Motor neuron (in vitro differentiated cells): Measurements from ENCODE around the gene SMG9. TPM values are rescaled to one million over a fixed set of nuclear protein-coding genes. Genes with fewer than 3 reads are reported as not detected.
A peak's percentile ranks its signal among the peaks of the same experiment; 100 is the strongest.

Experiments
- ATAC-seq, 8 experiments: fragments of 200-7000 bp; cut with Tn5 transposase; replicated peaks in 6 of 8; 2 replicates each; pipeline ENCODE4 v1.8.0; 2021; ENCODE audit warnings: mild to moderate bottlenecking in 8 of 8, moderate library complexity in 8 of 8
- H3K27ac ChIP-seq, 2 donors: fragments of 250-450 bp; sonication (Bioruptor Pico); 2 replicates each; pipeline ENCODE4 v1.9.0; 2021; ENCODE audit warnings: antibody characterized with exemption in 2 of 2, mild to moderate bottlenecking in 2 of 2, moderate library complexity in 1 of 2
- H3K4me1 ChIP-seq, 2 donors: fragments of 250-450 bp; sonication (Bioruptor Pico); replicated peaks in 1 of 2; 2 replicates each; pipeline ENCODE4 v1.6.1; 2021; ENCODE audit warnings: antibody characterized with exemption in 2 of 2, mild to moderate bottlenecking in 2 of 2, moderate library complexity in 1 of 2
- H3K4me3 ChIP-seq, 5 donors: fragments of 250-450 bp; sonication (Bioruptor Pico); 2 replicates each; pipeline ENCODE4 v1.9.0; 2021; ENCODE audit warnings: antibody characterized with exemption in 5 of 5, mild to moderate bottlenecking in 5 of 5, moderate library complexity in 4 of 5
- WGBS, 10 experiments: fragments of 450-650 bp; shearing (Covaris generic); methylation state at CpG; one replicate each; pipeline ENCODE4 v1.0.0; 2022; 5-methylcytosine and 5-hydroxymethylcytosine counted together
- in situ Hi-C, 9 experiments: fragments of 400-800 bp; cut with MboI; loops; one replicate each; pipeline ENCODE4 v1.15.0; 2021; ENCODE audit warnings: low sequenced_read_pairs in 9 of 9, low pct_unique_long_range_greater_than_20kb in 2 of 9; ENCODE audit not compliant: unreplicated experiment in 9 of 9
- total RNA-seq, 8 experiments: library from RNA; unstranded; fragments of 300-600 nt; gene quantifications; 2 replicates each; pipeline versions ENCODE4 v1.2.3 to v1.2.4, GENCODE V29; 2022

SMG9 gene
- total RNA-seq, 8 experiments from 2014 or later, result 15.1 to 46.1 (median 25.0) TPM

DNA sequence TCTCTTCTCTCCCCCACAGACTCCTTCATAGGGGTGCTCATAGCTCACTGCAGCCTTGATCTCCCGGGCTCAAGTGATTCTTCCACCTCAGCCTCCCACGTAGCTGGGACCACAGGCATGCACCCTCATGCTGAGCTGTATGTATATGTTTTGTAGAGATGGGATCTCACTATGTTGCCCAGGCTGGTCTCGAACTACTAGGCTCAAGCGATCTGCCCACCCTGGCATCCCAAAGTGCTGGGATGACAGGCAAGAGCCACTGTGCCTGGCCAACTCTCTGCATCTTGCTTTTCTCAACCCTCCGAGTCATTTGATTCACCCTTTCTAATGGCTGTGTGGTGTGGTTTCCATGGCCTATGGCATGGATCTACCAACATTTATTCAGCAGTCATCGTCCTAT is 49.0 kb downstream of the SMG9 start:
- in situ Hi-C loops, result no loop called here
- no peaks in the 10 kb centered on the region for H3K4me1 ChIP-seq
- no peak for ATAC-seq
- WGBS, 10 experiments, result 54 to 100% (median 82%) methylated on average over 1 to 6 of the region's 6 CpGs; no CpG with 5 or more reads in 2 of the 10 experiments
- no peak overlapping the region for H3K27ac ChIP-seq
- H3K4me3 ChIP-seq, result no peak overlapping the region

DNA sequence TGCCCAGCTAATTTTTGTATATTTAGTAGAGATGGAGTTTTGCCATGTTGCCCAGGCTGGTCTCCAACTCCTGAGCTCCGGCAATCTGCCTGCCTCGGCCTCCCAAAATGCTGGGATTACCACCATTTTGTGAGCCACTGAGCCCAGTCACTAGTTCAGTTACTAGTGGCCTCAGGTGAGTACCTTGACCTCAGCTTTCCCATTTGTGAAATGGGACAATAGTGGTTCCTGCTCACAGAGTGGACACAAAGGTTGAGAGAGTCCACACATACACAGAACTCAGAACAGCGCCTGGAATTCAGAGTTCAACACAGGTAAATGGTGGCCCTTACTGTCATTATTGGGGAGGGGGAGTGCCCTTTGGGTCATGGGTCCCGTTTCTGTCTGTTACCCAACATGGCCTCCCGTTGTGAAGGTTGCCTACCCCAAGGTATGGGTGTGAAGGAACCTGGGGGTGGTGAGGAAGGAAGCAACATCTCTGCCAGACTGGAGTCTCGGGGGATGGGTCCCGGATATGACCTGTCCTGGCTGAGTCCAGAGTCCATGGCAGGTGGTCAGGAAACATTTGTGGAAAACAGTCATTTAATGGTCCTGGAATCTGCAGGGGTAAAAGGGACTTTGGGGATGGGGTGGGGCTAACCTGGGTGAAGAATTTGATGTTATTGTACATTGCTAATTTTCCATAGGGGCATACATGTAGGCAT is 50.6 kb downstream of the SMG9 start:
- no peak for ATAC-seq
- 40 to 90% (median 62%) methylated on average over 2 to 3 of the region's 7 CpGs; no CpG with 5 or more reads in 5 of the 10 experiments for WGBS, 10 experiments

DNA sequence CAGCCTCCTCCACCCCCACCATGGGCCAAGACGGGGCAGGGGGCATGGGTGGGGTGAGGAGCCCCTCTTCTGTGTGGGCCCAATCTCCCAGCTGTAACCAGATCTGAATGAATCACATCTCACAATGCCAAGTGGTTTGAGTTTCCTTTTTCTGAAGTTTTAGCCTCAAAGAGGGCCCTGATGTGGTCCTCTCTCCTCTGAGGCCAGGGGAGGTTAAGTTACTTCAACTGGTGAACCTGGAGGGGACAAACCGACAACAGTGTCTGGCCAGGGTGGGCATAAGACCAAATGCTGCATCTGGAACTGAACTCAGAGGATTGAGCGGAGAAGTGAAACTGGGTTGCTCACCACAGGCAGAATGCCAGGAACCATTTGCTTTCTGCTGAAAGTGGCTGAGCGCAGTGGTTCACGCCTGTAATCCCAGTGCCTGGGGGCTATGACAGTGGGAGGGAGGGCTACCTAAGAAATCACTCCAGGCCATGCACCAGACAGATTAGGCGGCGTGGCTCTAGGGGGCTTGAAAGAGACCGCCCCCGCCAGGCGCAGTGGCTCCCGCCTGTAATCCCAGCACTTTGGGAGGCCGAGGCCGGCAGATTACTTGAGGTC is 54.3 kb downstream of the SMG9 start:
- Histone ChIP-seq H3K27ac (no peak overlapping the region), H3K4me1 (no peaks in the 10 kb centered on the region), H3K4me3 (no peak overlapping the region)
- ATAC-seq, result peak in 2 of 8 experiments; percentile 57 to 59
- in situ Hi-C loops, result no loop called here
- 94 to 100% methylated on average over 2 to 7 of the region's 13 CpGs; no CpG with 5 or more reads in 8 of the 10 experiments for WGBS, 10 experiments

More for the DNA sequence above, 50.6 kb downstream of the SMG9 start:
- Histone ChIP-seq H3K4me1 (no peaks in the 10 kb centered on the region), H3K4me3 (no peak overlapping the region), H3K27ac (no peak overlapping the region)
- in situ Hi-C loops, result no loop called here

DNA sequence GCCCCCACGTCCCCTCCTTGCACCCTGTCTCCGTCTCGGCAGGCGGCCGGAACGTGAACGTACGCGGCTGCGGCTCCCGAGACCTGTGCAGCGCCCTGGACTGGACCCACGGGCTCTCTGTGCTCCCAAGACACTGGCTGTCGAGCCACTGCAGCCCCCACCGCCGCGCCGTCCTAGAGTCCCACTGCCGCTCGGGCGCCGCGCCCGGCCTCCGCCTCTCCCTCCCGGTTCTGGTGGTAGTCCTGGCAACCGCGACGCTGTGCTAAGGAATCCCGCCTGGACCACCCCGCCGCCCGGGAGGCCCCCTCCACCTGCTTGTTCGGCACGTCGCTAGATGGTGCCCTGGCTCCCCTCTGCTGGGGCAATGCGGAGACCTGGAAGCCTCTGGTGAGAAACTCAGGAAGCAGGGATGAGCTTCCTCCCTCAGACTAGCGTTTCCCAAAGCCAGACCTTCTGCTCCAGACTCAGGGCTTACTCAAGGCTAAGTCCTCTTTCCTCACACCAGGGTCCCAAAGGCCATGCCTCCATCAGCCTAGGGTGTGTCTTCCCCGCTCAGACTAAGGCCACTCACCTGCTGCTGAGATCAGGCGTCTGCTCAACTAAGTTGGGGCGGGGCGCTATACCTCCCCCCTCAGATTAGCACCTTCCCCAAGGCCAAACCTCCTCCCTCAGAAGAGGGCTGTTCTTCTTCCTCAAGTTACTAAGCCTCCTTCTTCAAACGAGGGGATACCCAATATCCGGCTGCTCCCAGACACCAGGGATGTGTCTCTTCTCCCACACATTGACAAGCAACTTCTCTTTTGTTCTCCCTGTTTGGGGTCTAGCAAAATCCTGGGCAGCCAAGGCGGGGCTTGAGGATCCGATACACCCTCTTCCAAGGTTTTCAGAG is 55.0 kb downstream of the SMG9 start:
- WGBS, 10 experiments, result 0 to 72% (median 27%) methylated on average over 1 to 4 of the region's 46 CpGs; no CpG with 5 or more reads in 2 of the 10 experiments
- in situ Hi-C loops, result no loop called here
- ATAC-seq, result peak in 7 of 8 experiments; percentile 6 to 99 (median 95)
- no peak overlapping the region for H3K27ac ChIP-seq
- no peaks in the 10 kb centered on the region for H3K4me1 ChIP-seq
- peak overlapping the region in 3 of 5 donors; percentile 8 to 21 (median 17) for H3K4me3 ChIP-seq

DNA sequence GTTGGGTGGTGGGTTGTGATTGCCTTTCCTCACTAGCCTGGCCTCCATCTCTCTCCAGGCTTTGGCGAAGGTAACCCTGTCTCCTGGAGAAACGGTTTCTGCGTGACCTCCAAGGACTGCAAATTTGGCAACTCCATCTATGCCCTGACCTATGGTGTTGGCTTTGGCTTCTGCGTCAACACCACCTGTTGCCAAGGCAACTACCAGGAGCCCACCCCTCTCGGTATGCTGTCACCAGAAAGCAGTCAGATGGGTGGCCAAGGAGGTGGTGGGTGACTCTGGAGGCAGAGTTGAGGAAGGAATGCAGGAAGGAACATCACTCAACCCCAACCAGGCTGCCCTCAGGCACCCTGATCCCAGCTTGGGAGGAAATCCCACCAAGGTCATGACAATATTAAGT is 57.5 kb downstream of the SMG9 start:
- 80 to 100% (median 80%) methylated on average over 1 to 2 of the region's 5 CpGs; no CpG with 5 or more reads in 5 of the 10 experiments for WGBS, 10 experiments
- ATAC-seq, result no peak
- H3K27ac ChIP-seq, result no peak overlapping the region
- in situ Hi-C loops, result no loop called here
- no peaks in the 10 kb centered on the region for H3K4me1 ChIP-seq
- H3K4me3 ChIP-seq, result no peak overlapping the region

DNA sequence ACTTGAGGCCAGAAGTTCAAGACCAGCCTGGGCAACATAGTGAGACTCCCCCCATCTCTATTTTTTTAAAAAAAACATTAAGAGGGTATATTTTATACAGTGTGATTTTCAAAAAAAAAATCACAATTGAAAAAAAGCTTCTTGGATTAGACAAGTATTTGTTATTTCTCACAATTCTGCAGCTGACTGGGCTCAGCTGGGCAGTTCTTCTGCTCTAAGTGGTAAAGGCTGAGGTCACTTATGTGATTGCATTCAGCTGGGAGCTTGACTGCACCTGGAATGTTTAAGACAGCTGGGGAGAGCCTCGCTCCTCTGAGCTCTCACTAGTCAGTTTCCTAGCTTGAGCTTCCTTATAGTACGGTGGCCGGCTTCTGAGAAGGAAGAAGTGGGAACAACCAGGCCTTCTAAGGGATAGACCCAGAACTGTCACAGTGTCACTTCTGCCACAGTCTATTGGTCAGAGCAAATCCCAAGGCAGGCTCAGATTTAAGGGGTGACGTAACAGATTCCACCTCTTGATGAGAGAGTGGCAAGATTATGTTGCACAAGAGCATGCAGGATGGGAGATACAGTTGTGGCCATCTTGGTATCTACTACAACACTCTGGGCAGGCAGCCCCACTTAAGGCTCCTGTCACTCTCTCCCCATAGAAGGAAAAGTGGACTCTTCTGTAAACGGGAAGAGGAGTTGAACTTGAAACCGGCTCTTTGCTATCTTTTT is 58.6 kb downstream of the SMG9 start:
- no peak for ATAC-seq
- Histone ChIP-seq H3K27ac (no peak overlapping the region), H3K4me1 (no peaks in the 10 kb centered on the region), H3K4me3 (no peak overlapping the region)
- 40 to 100% (median 76%) methylated on average over 1 to 6 of the region's 6 CpGs; no CpG with 5 or more reads in 4 of the 10 experiments for WGBS, 10 experiments
- in situ Hi-C loops, result no loop called here

DNA sequence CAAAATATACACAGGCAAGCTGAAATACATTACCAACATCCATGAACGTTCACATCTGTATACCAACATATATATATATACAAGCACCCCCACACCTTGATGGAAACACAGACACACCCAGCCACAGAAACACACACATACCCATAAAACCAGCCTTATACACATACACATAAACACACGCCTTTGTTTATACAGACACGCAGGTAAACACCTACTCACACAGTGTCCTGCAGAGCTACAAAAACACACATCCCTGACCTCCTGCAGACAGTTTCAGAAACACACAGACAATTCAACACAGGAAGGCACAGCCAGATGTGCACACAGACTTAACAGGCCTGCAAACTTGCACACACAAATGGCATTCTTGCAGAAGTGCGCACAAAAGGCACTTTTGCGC is 60.2 kb downstream of the SMG9 start:
- in situ Hi-C loops, result no loop called here
- Histone ChIP-seq H3K27ac (no peak overlapping the region), H3K4me1 (no peaks in the 10 kb centered on the region), H3K4me3 (no peak overlapping the region)
- WGBS, 10 experiments, result 29 to 100% (median 67%) methylated on average over 1 to 3 of the region's 5 CpGs; no CpG with 5 or more reads in 3 of the 10 experiments
- no peak for ATAC-seq

DNA sequence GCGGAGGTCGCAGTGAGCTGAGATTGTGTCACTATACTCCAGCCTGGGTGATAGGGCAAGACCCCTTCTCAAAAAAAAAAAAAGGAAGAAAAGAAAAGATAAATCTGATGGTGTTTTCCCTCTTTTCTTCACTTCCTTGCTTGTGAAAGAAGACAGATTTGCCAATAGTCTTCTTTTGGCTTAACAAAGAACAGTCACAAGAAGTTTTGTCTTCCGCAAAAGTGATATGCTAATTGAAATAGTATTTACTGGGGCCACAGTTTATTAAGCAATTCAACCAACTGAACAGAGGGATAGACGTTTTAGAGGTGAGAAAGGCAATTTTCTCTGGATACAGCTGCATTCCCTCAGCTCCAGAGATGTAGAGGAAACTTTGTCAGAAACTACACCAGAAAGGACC is 61.9 kb downstream of the SMG9 start:
- in situ Hi-C loops, result no loop called here
- 0 to 90% (median 62%) methylated on average over 1 to 4 of the region's 4 CpGs; no CpG with 5 or more reads in 1 of the 10 experiments for WGBS, 10 experiments
- Histone ChIP-seq H3K4me1 (no peaks in the 10 kb centered on the region), H3K4me3 (no peak overlapping the region), H3K27ac (no peak overlapping the region)
- no peak for ATAC-seq

DNA sequence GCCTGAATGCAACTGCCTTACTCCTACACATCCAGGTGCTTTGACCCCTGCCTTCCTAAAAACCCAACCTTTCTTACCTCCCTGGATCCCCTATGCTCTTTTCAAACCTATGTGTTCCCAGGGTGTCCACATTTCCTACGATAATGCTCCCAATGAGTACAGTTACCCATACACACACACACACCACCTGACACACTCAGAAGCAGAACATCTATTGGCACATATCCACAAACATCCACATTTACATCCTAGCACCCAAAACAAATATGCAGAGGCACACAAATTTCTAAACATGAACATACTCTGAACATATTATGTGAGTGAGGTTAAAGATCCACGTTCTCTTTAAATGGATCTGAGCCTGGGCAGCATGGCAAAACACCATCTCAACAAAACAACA is 62.4 kb downstream of the SMG9 start:
- no peak for ATAC-seq
- Histone ChIP-seq H3K4me1 (no peaks in the 10 kb centered on the region), H3K4me3 (no peak overlapping the region), H3K27ac (no peak overlapping the region)
- in situ Hi-C loops, result no loop called here
- WGBS, 10 experiments, result 0 to 93% (median 53%) methylated on average over 1 to 2 of the region's 2 CpGs; no CpG with 5 or more reads in 4 of the 10 experiments

DNA sequence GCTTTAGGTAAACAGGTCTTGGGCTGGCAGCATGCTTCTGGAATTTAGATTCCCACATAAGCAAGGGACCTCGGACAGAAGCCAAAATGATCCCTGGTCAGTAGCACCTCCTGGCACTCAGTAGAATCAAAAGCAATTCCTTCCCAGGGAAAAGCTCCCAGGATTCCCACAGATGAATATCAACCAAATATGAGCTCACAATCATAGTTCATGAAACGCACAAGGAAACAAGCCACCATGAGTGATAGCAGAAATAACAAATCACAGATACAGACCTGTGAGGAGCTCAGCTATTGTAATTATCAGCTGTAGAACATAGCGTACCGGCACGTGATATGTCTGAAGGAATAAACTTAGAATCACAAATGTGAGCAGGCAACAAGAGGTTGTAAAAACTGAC is 63.0 kb downstream of the SMG9 start:
- no peak overlapping the region for H3K27ac ChIP-seq
- H3K4me1 ChIP-seq, result no peaks in the 10 kb centered on the region
- no peak for ATAC-seq
- 67 to 94% (median 78%) methylated on average over 1 to 5 of the region's 5 CpGs for WGBS, 10 experiments
- no peak overlapping the region for H3K4me3 ChIP-seq
- in situ Hi-C loops, result no loop called here

DNA sequence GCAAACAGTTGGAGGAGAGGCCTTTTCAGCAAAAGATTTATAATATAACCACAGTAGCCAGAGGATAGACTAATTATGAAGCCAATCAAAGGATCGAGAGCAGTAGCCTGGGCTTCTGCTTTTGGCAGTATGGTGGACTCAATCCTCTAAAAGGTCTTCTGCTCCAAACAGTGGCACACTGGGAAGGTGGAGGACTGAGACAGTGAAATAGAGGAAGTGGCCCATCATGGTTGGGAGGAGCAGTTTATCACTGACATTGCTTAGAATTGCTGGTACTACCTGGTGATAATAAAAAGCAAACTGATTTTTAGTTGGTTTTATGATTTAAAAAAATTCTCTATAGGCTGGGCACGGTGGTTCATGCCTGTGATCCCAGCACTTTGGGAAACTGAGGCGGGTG is 63.9 kb downstream of the SMG9 start:
- ATAC-seq, result no peak
- Histone ChIP-seq H3K27ac (no peak overlapping the region), H3K4me3 (no peak overlapping the region), H3K4me1 (no peaks in the 10 kb centered on the region)
- WGBS, 10 experiments, result 57 to 100% (median 89%) methylated on average over 1 to 3 of the region's 3 CpGs; no CpG with 5 or more reads in 4 of the 10 experiments
- in situ Hi-C loops, result no loop called here

DNA sequence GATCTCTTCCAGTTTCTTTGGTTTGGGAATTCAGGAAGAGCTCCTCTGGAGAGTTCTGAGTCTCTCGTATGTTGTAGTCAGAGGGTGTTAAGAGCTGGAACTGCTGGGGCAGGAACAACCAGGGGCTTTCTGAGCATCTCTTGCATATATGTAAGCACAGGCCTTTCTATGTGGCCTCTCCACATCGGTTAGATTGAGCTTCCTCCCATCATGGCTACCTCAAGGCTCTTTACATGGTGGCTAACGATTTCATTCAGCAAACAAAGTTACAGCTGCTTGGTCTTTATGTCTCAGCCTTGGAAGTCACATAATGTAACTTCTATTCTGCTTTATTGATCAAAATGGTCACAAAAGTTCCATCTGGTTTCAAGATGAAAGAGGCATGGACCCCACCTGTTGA is 64.3 kb downstream of the SMG9 start:
- no peak overlapping the region for H3K27ac ChIP-seq
- WGBS, 10 experiments, result 0 to 100% (median 25%) methylated on average over 1 to 3 of the region's 3 CpGs; no CpG with 5 or more reads in 1 of the 10 experiments
- H3K4me1 ChIP-seq, result no peaks in the 10 kb centered on the region
- in situ Hi-C loops, result no loop called here
- ATAC-seq, result no peak
- no peak overlapping the region for H3K4me3 ChIP-seq
